Activated CD4-positive, alpha-beta T cell treated with anti-CD3 and anti-CD28 coated beads for 36 hours (primary cell): ENCODE measurements around the gene GFOD1. TPM values are rescaled to one million over a fixed set of nuclear protein-coding genes. Genes with fewer than 3 reads are reported as not detected.
A peak's percentile ranks its signal among the peaks of the same experiment; 100 is the strongest.
"Not testable (repeated sequence)": the region's sequence is repeated elsewhere in the genome, so short reads cannot be mapped to it uniquely, and the experiment has no call there.

ENCODE experiments used
- ATAC-seq: fragments of 200-7000 bp; cut with Tn5 transposase; one replicate; pipeline ENCODE4 v1.10.0; 2021; ENCODE audit warnings: mild to moderate bottlenecking, moderate library complexity
- CTCF ChIA-PET: fragments of 350-600 bp; sonication (Branson Sonifier 250); formaldehyde crosslinking; loops from one replicate; lab custom pipeline; 2021; ENCODE audit warnings: antibody characterized with exemption; lab: Charles Lee
- POLR2A ChIA-PET: fragments of 350-600 bp; sonication (Branson Sonifier 250); formaldehyde crosslinking; loops from one replicate; lab custom pipeline; 2021; ENCODE audit warnings: antibody characterized with exemption, inconsistent platforms; lab: Charles Lee
- DNase-seq: peaks from one replicate; pipeline ENCODE4 v3.0.0-alpha.2; 2020
- H3K27ac Mint-ChIP-seq: one replicate; pipeline ENCODE4 v1.8.0; 2021; ENCODE audit warnings: mixed read lengths
- H3K27me3 Mint-ChIP-seq: one replicate; pipeline ENCODE4 v1.8.0; 2021; ENCODE audit warnings: mixed read lengths
- H3K36me3 Mint-ChIP-seq: one replicate; pipeline ENCODE4 v1.8.0; 2021; ENCODE audit warnings: low read depth, mixed read lengths
- H3K4me1 Mint-ChIP-seq: one replicate; pipeline ENCODE4 v1.8.0; 2021; ENCODE audit warnings: mixed read lengths
- H3K4me3 Mint-ChIP-seq: one replicate; pipeline ENCODE4 v1.8.0; 2021; ENCODE audit warnings: mild to moderate bottlenecking, moderate library complexity, mixed read lengths
- H3K9me3 Mint-ChIP-seq: one replicate; pipeline ENCODE4 v1.8.0; 2021; ENCODE audit warnings: low read depth, mixed read lengths
- intact Hi-C, 2 experiments: fragments of 100-400 bp; cut with DNase I in 1 of 2; cut with micrococcal nuclease in 1 of 2; formaldehyde crosslinking; loops; one replicate each; pipeline versions ENCODE4 v1.14.2 to v1.15.1; 2022 to 2024; cut with DNase I, micrococcal nuclease
- total RNA-seq, 2 experiments: library from RNA; stranded (reverse); gene quantifications; one replicate each; pipeline ENCODE4 v1.2.3, GENCODE V29; 2021

GFOD1 gene
- total RNA-seq, 2 experiments from 2014 or later: 4.2 to 5.8 TPM

- H3K4me1 Mint-ChIP-seq, H3K36me3 Mint-ChIP-seq, ATAC-seq, H3K27ac Mint-ChIP-seq, DNase-seq, CTCF ChIA-PET, H3K9me3 Mint-ChIP-seq, H3K4me3 Mint-ChIP-seq, H3K27me3 Mint-ChIP-seq, intact Hi-C loops, POLR2A ChIA-PET: not testable (repeated sequence)
These were observed 98.6 kb downstream of the GFOD1 start for GRCh38 chr6:13388769-13389168.

GRCh38 chr6:13384966-13385365, 102.4 kb downstream of the GFOD1 start:
- Mint-ChIP-seq H3K4me3 (no peak overlapping the region), H3K27me3 (no peaks in the 10 kb centered on the region), H3K27ac (no peak overlapping the region), H3K4me1 (peaks cover 11% of the 10 kb centered on the region), H3K36me3 (peaks cover 9% of the 10 kb centered on the region), H3K9me3 (peaks cover 3% of the 10 kb centered on the region)
- ATAC-seq (no peak), DNase-seq (no peak)
- CTCF ChIA-PET: interaction anchor here (0.6 to 1.0 kb wide), 2 partner anchors 80 to 1877 kb away, joined by 3 read pairs; no protein-coding TSS in a partner anchor
- intact Hi-C loops: no loop called here
- POLR2A ChIA-PET: no interaction called here

GRCh38 chr6:13384506-13384905, 102.9 kb downstream of the GFOD1 start:
- H3K4me1 Mint-ChIP-seq: peaks cover 11% of the 10 kb centered on the region
- no peak for DNase-seq
- peaks cover 9% of the 10 kb centered on the region for H3K36me3 Mint-ChIP-seq
- H3K27ac Mint-ChIP-seq: no peak overlapping the region
- POLR2A ChIA-PET: no interaction called here
- H3K4me3 Mint-ChIP-seq: no peak overlapping the region
- ATAC-seq: no peak
- no peaks in the 10 kb centered on the region for H3K9me3 Mint-ChIP-seq
- H3K27me3 Mint-ChIP-seq: no peaks in the 10 kb centered on the region
- CTCF ChIA-PET: interaction anchor here (0.6 to 1.0 kb wide), 2 partner anchors 81 to 1877 kb away, joined by 3 read pairs; no protein-coding TSS in a partner anchor
- intact Hi-C loops: no loop called here

- no peaks in the 10 kb centered on the region for H3K27me3 Mint-ChIP-seq
- ChIA-PET CTCF (interaction anchor here (0.7 to 1.2 kb wide), 2 partner anchors 12 to 53 kb away, joined by 3 to 6 read pairs; no protein-coding TSS in a partner anchor), POLR2A (no interaction called here)
- H3K27ac Mint-ChIP-seq: no peak overlapping the region
- intact Hi-C loops: no loop called here
- ATAC-seq (peak; percentile 81), DNase-seq (no peak)
- no peaks in the 10 kb centered on the region for H3K9me3 Mint-ChIP-seq
- peaks cover 11% of the 10 kb centered on the region for H3K4me1 Mint-ChIP-seq
- H3K4me3 Mint-ChIP-seq: no peak overlapping the region
- H3K36me3 Mint-ChIP-seq: peaks cover 9% of the 10 kb centered on the region
These were observed 103.9 kb downstream of the GFOD1 start for GRCh38 chr6:13383328-13384163.

GRCh38 chr6:13380761-13381160, 106.6 kb downstream of the GFOD1 start:
- H3K36me3 Mint-ChIP-seq: peaks cover 10% of the 10 kb centered on the region
- no peaks in the 10 kb centered on the region for H3K9me3 Mint-ChIP-seq
- ChIA-PET CTCF (interaction anchor here (1.0 kb wide), 1 partner anchor 46 kb away, joined by 3 read pairs; no protein-coding TSS in a partner anchor), POLR2A (no interaction called here)
- intact Hi-C loops: no loop called here
- no peak overlapping the region for H3K27ac Mint-ChIP-seq
- peaks cover 14% of the 10 kb centered on the region for H3K4me1 Mint-ChIP-seq
- H3K4me3 Mint-ChIP-seq: no peak overlapping the region
- no peak for ATAC-seq
- no peak for DNase-seq
- no peaks in the 10 kb centered on the region for H3K27me3 Mint-ChIP-seq

GRCh38 chr6:13378669-13379590, 108.5 kb downstream of the GFOD1 start:
- POLR2A ChIA-PET: no interaction called here
- CTCF ChIA-PET: interaction anchor here (0.5 to 1.2 kb wide), 4 partner anchors 13 to 135 kb away, joined by 3 read pairs; no protein-coding TSS in a partner anchor
- H3K27me3 Mint-ChIP-seq: no peaks in the 10 kb centered on the region

GRCh38 chr6:13377054-13377758, 110.2 kb downstream of the GFOD1 start:
- intact Hi-C loops: no loop called here

More at GRCh38 chr6:13378669-13379590, 108.5 kb downstream of the GFOD1 start:
- Mint-ChIP-seq H3K9me3 (no peaks in the 10 kb centered on the region), H3K27ac (no peak overlapping the region), H3K4me3 (no peak overlapping the region), H3K4me1 (peaks cover 23% of the 10 kb centered on the region), H3K36me3 (peaks cover 7% of the 10 kb centered on the region)
- DNase-seq: no peak
- intact Hi-C loops: no loop called here
- no peak for ATAC-seq

GRCh38 chr6:13375360-13375878, 112.0 kb downstream of the GFOD1 start:
- POLR2A ChIA-PET: interaction anchor here (0.9 to 1.1 kb wide), 2 partner anchors 21 to 79 kb away, joined by 4 to 6 read pairs; no protein-coding TSS in a partner anchor
- Mint-ChIP-seq H3K9me3 (no peaks in the 10 kb centered on the region), H3K4me1 (peaks cover 19% of the 10 kb centered on the region), H3K27ac (peak overlapping the region; percentile 51), H3K27me3 (peaks cover 1% of the 10 kb centered on the region), H3K4me3 (no peak overlapping the region), H3K36me3 (peaks cover 2% of the 10 kb centered on the region)
- CTCF ChIA-PET: interaction anchor here (0.9 to 1.3 kb wide), 5 partner anchors 20 to 54 kb away, joined by 3 to 4 read pairs (median 3); no protein-coding TSS in a partner anchor
- intact Hi-C loops: loop anchor here (1.0 to 2.0 kb wide), 3 partner anchors 19 to 53 kb away; no protein-coding TSS in a partner anchor
- DNase-seq (peak; percentile 73), ATAC-seq (peak; percentile 92)

More at GRCh38 chr6:13377054-13377758, 110.2 kb downstream of the GFOD1 start:
- ChIA-PET POLR2A (no interaction called here), CTCF (no interaction called here)
- DNase-seq: no peak
- peaks cover 19% of the 10 kb centered on the region for H3K4me1 Mint-ChIP-seq
- no peaks in the 10 kb centered on the region for H3K9me3 Mint-ChIP-seq
- no peak overlapping the region for H3K4me3 Mint-ChIP-seq
- peaks cover 1% of the 10 kb centered on the region for H3K27me3 Mint-ChIP-seq
- H3K36me3 Mint-ChIP-seq: peaks cover 5% of the 10 kb centered on the region
- ATAC-seq: no peak
- H3K27ac Mint-ChIP-seq: no peak overlapping the region

- CTCF ChIA-PET: interaction anchor here (0.6 kb wide), 1 partner anchor 15 kb away, joined by 3 read pairs; no protein-coding TSS in a partner anchor
- no peak for DNase-seq
- peaks cover 2% of the 10 kb centered on the region for H3K36me3 Mint-ChIP-seq
These were observed 113.5 kb downstream of the GFOD1 start for GRCh38 chr6:13373919-13374318.

GRCh38 chr6:13373488-13373886, 113.9 kb downstream of the GFOD1 start:
- intact Hi-C loops: no loop called here
- H3K27ac Mint-ChIP-seq: no peak overlapping the region
- no peaks in the 10 kb centered on the region for H3K9me3 Mint-ChIP-seq
- no peak overlapping the region for H3K4me3 Mint-ChIP-seq
- ATAC-seq (no peak), DNase-seq (no peak)
- peaks cover 2% of the 10 kb centered on the region for H3K36me3 Mint-ChIP-seq
- CTCF ChIA-PET: interaction anchor here (0.7 kb wide), 1 partner anchor 256 kb away, joined by 4 read pairs; no protein-coding TSS in a partner anchor
- POLR2A ChIA-PET: no interaction called here
- H3K4me1 Mint-ChIP-seq: peaks cover 19% of the 10 kb centered on the region
- H3K27me3 Mint-ChIP-seq: peaks cover 1% of the 10 kb centered on the region

More at GRCh38 chr6:13373919-13374318, 113.5 kb downstream of the GFOD1 start:
- Mint-ChIP-seq H3K9me3 (no peaks in the 10 kb centered on the region), H3K4me3 (no peak overlapping the region), H3K27ac (no peak overlapping the region), H3K27me3 (peaks cover 1% of the 10 kb centered on the region), H3K4me1 (peaks cover 19% of the 10 kb centered on the region)
- intact Hi-C loops: loop anchor here in 1 of 2 experiments (2.0 kb wide), 1 partner anchor 17 kb away; no protein-coding TSS in a partner anchor
- POLR2A ChIA-PET: no interaction called here
- ATAC-seq: no peak
